Stimulated activated naive CD4-positive, alpha-beta T cell treated with Interleukin-2 at 50 U/mL for 16 hours (primary cell): ENCODE data around the gene NFATC1.

Experiments used
- DNase-seq: peaks from one replicate; lab custom pipeline; 2025; lab: John Stamatoyannopoulos, UW

The NFATC1 gene

DNA sequence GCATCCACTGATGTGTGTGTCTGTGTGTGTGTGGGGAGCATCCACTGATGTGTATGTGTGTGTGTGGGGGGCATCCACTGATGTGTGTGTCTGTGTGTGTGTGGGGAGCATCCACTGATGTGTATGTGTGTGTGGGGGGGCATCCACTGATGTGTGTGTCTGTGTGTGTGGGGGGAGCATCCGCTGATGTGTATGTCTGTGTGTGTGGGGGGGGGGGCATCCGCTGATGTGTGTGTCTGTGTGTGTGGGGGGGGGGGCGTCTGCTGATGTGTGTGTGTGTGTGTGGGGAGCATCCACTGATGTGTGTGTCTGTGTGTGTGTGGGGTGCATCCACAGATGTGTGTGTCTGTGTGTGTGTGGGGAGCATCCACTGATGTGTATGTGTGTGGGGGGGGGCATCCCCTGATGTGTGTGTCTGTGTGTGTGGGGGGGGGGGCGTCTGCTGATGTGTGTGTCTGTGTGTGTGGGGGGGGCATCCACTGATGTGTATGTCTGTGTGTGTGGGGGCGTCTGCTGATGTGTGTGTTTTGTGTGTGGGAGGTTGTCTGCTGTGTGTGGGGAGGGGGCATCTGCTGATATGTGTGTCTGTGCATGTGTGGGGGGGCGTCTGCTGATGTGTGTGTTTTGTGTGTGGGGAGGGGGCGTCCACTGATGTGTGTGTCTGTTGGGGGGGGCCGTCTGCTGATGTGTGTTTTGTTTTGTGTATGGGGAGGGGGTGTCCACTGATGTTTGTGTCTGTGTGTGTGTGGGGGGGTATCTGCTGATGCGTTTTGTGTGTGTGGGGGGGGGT is 125.9 kb downstream of the NFATC1 start:
- no peak for DNase-seq

DNA sequence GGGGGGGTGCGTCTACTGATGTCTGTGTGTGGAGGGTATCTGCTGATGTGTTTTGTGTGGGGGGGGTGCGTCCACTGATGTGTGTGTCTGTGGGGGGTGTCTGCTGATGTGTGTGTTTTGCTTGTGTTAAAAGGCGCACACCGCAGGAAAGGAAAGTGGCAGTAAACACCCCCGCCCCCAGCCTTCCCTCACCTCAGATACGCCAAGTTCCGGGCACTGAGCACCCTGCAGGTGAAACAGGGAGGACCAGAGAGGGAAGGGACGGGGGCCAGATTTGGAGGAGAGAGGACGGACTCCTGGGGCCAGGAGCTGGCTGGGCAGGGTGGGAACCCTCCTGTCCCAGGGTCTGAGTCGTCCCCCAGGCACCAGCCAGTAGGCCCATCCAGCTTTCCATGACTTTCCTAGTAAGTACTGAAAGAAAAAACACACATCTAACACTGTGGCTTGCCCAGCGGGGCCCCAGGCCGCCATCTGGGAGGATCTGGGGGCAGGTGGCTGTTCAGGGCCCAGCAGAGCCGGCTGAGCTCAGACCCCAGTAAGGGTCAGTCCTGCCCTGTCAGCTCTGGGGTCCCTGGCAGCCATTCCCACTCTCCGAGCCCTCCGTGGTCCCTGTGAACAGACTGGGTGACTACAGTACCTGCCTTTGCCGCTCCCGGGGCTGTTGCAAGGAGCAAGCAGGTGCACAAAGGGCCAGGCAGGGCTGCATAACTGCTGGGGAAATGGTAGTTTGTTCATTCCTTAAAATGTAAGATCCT is 126.9 kb downstream of the NFATC1 start:
- peak; percentile 59 for DNase-seq

DNA sequence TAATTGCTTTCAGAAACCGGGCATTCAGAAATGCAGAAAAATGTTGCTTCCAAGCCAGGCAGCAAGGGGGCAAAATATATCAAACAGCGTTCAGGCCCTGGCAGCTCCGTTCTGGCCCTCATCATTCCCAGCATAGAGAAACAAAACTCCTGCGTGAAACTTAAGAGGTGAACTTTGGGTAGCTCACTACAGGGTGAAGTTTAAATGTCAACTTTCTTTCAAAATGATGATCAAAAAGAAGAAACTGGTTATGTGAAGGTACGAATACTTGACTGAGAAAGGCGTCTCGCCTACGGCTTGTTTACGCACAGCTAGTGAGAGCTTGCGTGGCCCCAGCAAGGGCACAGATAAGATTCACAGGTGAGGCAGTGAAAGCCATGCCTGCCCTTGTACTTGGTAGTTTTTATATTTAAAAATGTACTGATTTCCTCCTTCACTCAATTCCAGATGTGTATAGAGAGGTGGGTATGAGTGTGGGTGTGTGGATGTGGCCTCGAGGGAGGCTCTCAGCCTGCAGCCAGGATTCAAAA is 127.5 kb downstream of the NFATC1 start:
- peak; percentile 75 for DNase-seq

DNA sequence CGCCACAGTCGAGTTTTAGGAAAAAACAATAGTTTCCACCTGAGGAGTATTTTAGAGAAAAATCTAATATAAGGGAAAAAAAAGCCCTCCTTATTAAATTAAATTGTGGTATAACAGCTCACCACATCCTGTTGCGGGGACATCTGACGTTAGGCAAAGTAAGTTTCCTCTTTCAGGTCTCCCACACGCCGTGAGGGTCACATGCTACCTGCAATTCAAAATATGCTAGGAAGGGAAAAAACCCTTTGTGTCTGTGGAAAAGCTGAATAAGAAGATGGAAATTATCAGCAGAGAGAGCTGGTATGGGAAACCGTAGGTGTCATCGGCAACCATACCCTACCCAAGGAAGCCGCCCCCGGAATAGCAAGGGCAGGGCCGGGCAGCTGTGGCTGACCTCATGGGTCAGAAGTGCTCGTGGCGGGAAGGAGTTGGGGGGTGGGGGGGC is 128.0 kb downstream of the NFATC1 start:
- peak; percentile 83 for DNase-seq

DNA sequence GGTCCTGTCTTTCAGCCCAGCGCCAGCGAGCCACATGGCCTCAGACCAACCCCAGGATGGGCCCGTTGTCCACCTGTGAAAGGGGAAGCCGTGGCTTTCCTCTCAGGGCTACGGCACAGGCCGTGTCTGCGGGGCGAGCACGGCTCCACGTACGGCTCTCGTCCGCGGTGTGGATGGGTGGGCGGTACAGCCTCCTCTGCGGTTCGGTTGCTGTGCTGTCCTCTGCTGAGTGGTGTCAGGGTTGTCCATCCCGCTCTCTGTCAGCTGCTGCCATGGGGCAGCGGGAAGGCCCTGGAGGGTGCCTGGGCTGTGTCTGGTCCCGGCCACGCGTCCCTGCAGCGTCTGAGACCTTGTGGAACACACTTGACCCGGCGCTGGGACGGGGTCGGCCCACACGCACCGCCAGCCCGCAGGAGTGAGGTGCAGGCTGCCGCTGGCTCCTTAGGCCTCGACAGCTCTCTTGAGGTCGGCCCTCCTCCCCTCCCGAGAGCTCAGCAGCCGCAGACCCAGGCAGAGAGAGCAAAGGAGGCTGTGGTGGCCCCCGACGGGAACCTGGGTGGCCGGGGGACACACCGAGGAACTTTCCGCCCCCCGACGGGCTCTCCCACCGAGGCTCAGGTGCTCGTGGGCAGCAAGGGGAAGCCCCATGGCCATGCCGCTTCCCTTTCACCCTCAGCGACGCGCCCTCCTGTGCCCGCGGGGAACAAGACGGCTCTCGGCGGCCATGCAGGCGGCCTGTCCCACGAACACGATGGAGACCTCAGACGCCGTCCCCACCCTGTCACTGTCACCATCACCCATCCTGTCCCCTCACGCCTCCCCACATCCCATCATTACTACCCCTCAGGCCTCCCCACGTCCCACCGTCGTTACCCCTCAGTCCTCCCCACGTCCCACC is 128.7 kb downstream of the NFATC1 start:
- peak; percentile 62 for DNase-seq

DNA sequence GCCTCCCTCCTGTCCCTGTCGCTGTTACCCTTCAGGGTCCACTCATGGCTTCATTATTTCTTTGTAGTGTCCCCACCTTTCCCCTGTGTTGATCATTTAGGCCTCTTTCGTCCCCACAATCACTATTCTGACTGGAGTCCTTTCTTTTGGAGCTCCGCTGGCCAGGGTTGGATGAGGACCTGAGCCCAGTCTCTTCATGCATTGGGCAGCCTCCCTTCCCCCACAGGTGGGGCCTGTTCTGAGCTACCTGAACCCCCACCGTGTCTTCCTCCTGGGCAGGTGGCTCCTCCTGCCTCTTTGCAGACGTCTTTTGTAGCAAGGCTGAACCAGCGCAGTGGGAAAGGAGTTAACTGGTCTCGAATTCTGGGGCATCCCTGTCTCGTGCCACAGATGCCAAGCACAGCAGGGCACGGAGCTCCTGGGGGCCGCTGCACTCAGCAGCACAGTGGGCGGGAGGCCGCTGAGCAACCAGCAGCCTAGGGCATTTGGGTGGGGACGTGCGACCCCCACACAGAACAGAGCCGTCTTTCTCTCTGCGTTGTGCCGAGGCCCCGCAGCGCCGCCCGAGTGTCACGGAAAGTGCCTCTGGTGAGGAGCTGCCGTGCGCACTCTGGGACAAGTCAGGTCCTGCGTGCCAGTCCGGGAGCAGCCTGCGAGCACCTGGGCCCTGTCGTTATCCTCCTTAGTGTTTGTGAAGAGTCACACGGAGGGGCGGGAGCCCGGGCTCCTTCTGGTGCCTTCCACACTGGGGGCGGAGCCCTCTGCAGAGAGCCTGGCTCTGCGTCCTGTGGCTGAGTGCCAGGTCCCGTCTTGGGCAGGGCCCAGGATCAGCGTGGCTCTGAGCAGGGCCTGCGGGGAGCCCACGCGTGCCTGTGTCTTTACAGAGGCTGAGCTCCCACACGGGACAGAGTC is 130.1 kb downstream of the NFATC1 start:
- DNase-seq, result no peak

DNA sequence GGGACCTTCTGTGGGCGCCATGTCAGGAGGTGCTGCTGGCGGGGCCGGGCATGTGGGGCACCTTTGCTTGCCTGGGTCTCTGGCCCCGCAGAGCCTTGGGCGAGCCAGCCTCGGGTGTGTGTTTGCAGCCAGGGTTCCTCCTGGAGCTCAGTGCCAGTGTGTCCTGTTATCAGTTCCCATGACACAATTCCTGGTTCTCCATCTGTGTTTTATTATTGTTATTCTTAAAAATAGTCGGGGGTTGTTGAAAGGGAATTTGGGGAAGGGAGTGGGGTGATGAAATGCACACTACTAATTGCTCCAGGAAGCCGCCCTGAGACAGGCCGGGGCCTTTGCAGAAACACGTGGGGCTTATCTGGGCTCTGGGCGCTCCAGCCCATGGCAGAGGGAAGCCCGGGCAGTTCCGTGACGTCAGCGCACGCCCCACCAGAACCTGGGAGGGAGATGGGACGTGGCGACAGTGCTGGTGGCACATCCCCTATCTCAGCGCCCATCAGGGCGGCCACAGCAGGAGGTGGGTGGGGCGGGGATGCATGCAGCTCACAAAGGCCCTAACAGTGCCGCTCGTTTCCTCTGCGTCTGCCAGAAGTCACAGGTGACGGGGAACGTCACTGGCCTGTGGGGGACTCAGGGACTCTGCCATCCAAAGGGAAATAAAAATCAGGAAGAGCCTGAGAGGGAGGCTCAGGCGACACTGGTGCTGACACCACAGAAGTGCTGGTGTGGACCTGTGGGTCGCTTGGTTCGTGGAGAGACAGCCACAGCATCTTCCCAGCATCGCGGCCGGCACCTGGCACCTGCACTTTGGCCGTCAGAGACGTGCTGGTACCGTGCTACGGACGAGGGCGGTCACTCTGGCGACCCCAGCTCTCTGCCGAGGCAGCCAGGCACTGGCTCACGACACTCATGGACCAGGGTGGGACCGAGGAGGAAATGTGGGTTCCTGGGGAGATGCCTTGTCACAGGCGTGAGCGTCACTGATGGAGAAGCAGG is 131.0 kb downstream of the NFATC1 start:
- DNase-seq, result no peak

DNA sequence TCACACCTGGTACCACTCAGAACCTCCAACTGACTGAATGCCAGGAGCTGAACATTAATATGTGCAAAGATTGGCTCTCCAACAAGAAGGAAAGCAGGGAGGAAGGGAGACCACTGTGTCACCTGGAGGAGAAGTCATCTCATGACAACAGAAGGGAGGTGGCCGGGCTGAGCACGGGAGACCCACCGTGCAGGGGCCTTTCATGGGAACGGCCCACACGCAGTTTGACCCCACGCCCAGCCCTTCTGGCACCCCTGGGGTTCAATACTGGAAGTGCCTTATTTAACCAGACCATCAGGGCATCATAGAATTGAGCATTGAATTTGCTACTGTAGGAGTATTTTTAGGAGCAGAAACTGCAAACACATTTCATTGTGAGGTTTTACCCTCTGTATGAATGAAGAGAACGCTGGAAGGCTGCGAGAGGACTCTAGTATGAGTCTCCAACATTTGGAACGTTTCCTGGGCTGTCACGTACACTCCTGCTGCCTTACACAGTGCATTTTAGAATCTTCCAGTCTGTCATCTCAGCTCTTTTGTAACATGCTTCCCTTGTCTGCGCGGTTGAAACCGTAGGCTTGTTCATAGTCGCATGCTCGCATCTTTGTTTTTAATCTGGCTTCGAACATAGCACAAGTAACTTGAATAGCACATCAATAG is 132.1 kb downstream of the NFATC1 start:
- DNase-seq, result no peak

DNA sequence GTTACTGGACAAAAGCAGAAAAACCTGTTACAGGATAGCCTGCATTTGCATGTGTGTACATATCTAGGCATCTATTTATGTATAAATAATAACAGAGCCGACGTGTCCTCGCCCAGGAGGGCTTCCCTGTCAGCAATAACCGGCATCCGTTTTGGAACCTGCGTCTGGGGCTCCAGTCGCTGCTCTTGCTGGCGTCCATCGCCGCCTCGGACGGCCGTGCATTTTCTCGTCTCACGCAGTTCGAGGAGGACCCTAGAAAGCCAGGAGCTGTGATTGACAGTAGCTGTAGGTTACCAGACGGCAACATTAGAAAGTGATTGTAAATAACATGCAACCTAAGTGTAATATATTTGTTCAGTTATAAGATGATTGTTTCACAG is 132.6 kb downstream of the NFATC1 start:
- no peak for DNase-seq

DNA sequence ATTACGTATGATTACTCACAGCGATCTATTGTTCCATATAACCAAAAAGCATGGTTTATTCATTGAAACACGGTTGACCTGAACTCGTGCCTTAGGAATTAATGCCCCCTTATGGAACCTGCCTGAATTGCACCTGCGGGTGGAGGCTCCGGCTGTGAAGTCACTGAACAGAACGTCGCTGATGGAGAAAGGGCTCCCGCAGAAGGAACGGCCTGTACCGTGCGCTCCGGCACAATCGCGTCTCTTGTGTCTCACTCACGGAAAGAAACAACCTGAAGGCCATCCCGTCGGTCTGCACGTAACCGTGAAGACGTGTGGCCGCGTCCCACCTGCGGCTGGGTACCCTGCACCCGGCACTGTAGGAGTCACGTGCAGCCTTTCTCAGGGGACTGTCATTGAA is 133.1 kb downstream of the NFATC1 start:
- peak; percentile 66 for DNase-seq

DNA sequence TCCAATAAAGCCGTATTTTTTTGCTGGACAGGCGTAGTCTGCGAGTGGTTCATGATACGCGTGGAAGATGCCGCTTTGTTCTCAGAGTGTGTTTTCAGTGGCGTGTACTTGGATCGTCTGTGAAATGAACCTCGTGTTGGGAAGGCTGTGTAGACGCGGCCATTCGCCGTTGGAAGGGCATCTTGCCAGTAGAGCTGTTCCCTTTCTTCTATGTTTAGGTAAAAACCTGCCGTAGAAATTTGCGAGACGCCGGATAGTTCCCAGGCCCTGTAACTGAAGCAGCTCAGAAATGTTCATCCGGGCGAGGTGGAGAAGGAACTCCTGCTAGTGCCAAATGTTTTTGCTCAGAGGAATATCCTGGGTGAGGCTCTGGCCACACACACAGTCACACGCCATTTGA is 133.6 kb downstream of the NFATC1 start:
- DNase-seq, result no peak

DNA sequence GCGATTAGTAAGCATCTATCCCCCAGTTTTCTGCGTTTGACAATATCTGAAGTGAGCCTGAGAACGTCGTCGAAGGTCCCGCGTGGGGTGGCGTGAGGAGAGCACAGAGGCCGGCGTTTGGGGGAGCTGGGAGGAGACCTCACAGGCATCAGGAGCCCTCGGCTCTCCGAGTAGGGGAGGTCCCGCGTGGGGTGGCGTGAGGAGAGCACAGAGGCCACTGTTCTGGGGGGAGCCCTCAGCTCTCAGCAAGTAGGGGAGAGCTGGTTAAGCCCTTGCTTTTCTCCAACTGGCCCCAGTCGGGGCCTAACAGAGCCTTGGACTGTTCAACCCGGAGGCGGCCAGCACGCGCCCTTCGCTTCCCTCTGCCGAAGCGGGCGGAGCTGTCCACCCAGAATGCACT is 134.3 kb downstream of the NFATC1 start:
- DNase-seq, result no peak

DNA sequence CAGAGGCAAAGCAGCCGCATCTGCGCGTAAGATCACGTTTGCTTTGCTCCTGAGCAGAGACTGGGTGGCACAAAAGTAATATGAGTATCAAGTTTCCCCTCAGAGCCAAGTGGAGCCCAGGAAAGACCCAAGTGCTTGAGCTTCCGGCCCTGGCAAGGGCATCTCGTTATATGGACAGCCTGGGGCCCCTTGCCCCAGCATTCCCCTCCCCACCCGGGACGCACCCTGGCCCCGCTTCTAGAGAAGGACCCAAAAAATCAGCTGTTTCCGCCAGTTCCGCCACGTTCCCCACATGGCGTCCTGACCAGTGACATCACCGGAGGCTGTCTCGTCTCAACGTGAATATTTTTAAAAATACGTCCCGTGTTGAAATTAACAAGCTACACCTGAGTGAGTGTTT is 135.1 kb downstream of the NFATC1 start:
- DNase-seq, result no peak

DNA sequence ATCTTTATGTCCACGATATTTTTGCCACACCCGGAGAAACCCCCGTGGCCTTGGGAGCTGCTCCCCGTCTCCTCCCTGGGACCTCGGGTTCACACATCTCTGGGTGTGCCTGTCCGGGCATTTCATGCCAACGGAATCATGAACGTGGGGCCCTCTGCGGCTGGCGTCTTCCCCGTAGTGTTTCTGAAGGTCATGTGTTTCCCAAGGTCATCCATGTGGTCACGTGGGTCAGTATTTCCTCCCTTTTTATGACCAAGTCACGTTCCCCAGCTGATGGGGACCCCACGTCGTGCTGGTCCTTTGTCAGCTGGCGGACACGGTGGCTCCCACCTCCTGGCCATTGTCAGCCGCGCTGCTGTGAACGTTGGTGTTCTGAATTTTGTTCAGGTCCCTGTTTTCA is 135.7 kb downstream of the NFATC1 start:
- no peak for DNase-seq

DNA sequence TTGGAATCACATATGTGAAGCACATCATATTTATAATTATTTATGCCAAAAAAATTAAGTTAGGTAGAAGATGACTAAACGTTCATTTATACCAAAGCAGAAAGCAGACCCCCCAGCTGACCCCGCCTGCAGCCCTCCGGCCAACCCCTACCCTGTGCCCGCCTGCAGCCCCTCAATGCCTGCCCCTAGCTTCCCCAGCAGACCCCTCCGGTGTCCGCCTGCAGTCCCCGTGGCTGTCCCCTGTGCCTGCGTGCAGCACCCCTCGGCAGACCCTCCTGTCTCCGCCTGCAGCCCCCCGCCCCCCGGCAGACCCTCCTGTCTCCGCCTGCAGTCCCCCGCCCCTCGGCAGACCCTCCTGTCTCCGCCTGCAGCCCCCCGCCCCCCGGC is 136.2 kb downstream of the NFATC1 start:
- DNase-seq, result no peak

DNA sequence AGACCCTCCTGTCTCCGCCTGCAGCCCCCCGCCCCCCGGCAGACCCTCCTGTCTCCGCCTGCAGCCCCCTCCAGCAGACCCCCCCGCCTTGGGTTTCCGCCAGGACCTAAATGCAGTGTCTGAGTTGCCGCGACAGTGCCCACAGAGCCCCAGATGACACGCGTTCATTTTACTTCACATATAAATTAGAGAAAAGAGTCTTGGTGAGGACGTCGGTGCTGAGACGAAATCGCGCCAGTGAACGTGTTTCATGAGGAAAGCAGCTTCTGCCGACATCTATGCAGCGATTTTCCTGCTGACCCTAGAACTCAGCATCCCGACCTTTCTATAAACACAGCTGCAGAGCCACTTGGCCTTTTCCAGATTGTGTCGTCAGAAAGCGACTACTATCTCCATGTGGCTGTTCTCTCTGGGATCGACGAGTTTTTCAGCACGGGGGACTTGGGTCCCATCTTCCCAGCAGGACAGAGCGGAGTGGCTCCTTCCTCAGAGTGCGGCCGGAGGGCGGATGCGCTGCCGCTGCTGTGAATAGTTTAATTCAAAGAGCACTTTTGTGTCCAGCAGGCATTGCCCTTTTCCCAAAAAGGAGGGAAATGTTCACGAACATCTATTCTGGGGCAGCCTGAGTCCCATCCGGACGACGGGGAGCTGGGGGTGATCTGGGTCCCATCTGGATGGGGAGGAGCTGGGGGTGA is 136.7 kb downstream of the NFATC1 start:
- no peak for DNase-seq

DNA sequence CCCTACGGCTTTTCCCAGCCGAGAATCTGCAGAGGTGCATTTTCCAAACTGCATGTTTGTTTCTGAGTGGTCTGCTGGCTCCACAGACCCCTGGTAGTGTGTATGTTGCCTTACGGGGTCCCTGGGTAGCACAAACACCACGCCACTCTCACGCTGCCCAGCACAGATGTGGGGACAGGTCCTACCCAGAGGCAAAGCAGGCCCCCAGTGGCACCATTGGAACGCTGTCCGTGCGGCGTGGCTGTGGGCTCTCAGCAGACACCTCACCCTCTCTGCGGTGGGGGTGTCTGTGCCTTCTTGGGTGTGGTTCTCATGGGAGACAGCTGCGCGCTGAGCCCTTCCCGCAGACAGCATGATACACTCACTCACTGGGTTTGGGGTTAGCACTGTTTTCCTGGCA is 137.4 kb downstream of the NFATC1 start:
- no peak for DNase-seq

DNA sequence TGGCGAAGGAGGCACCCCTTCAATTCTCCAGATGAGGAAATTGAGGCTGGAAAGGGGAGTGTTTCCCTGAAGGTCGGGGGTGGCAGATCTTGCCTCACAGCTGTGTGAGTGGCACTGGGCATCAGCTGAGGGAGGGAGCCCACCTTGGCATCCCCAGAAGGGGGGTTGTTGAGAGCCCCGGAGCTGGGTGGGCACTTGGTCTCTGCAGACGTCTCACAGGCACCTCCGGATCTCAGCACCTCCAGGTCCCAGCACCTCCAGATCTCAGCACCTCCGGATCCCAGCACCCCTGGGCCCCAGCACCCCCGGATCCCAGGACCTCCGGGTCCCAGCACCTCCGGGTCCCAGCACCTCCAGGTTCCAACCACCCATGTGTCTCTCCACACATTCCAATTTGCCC is 137.9 kb downstream of the NFATC1 start:
- no peak for DNase-seq

DNA sequence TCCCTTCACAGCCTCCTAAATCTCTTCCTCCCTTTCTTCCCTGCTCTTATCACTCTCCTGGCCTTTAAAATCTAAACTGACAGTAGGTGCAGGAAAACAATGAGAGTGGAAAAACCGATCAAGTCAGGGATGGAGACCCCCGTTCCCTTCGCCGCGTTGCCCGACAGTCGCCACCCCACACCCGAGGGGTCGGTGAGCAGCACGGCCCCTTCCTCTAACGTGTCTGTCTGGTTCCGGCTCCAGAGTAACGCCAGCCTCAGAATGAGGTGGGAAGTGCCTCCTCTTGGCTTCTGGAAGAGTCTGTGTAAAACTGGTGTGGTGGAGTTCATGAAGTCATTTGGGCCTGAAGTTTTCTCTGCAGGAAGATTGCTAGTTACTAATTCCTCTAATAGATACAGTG is 138.6 kb downstream of the NFATC1 start:
- DNase-seq, result no peak
